D721Med (cell line): ENCODE measurements around the gene PTPRT.

Experiments
- DNase-seq: peaks from one replicate; pipeline ENCODE4 v3.0.0; 2011; ENCODE audit warnings: low spot score; ENCODE audit not compliant: insufficient read length
- FAIRE-seq: peaks from 2 replicates; lab custom pipeline; 2011; peaks lifted over from hg19 to GRCh38; lab: Jason Lieb, UNC
- CTCF ChIP-seq: IDR thresholded peaks from 2 replicates; pipeline ENCODE4 v1.5.1; 2012; ENCODE audit warnings: mild to moderate bottlenecking, control low read depth; ENCODE audit not compliant: insufficient read depth; ENCODE audit errors: missing control alignments

PTPRT gene

DNA sequence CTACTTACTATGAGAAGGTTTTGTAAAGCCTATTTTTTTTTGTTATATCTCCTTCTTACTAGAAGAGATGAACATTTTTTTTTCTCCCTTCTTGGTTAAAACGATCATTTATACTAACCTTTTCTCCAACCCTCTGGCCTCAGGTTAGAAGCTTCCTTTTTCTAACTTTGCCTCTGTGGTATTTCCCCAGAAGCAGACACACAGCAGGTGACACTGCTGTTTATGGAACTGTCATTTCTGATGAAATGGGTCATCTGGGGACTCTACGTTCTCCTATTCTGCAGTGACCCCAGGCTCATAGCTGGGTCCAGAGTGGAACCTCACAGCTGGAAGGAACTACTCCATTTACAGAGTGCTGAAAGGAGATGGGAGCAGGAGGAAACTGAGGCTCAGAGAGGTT, 825.3 kb downstream of the PTPRT start:
- FAIRE-seq = no peak

DNA sequence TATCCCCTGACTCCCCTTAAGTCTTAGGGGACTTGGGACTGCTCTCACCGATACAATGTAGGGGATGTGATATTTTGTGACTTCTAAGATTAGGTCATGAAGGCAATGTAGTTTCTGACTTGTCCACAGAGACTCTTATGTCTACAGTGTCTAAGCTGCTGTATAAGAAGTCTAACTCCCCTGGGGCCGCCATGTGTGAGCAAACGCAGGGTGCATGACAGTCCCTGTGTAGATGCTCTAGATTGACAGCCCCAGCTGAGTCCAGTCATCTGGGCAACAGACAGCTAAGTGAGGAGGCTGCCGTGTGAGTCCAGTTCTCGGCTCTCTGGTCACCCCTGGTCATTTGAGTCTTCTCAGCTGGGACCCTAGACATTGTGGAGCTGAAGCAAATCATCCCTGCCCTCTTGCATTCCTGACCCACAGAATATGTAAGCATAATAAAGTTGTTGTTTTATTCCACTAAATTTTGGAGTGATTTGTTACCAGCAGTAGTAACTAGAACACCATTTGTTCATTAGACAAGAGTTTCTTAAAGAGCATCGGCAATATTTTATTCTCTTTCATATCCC, 828.2 kb downstream of the PTPRT start:
- FAIRE-seq (no peak), DNase-seq (no peak)
- no peak for TF ChIP-seq CTCF

More for the DNA sequence above, 825.3 kb downstream of the PTPRT start:
- no peak for TF ChIP-seq CTCF
- DNase-seq = no peak

- DNase-seq (no peak), FAIRE-seq (no peak)
- no peak for TF ChIP-seq CTCF
Measured at GRCh38 chr20:42360621-42361020, 829.1 kb downstream of the PTPRT start.

GRCh38 chr20:42359617-42360016, 830.1 kb downstream of the PTPRT start:
- DNase-seq (no peak), FAIRE-seq (no peak)
- no peak for TF ChIP-seq CTCF

DNA sequence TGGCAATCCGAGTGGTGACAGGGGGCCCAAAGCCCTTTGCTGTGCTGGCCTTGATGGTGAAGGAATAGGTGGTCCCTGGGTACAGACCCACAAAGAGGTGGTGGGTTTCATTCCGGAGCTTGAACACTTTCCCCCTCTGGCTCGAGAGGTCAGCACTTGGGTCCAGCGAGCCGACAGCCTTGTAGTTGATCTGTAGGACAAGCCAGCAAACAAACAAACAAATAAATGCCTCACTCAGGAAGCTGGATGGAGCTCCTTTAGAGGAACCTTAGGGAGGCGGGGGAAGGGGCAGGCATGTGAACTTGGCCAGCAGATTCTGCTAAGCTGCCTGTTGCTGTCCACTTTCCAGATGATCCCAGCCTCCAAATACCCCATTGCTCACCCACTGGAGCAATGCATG, 837.6 kb downstream of the PTPRT start:
- no peak for TF ChIP-seq CTCF
- DNase-seq (no peak), FAIRE-seq (no peak)

- no peak for TF ChIP-seq CTCF
- DNase-seq (no peak), FAIRE-seq (no peak)
Measured at GRCh38 chr20:42350521-42350920, 839.2 kb downstream of the PTPRT start.
